ENCODE measurements around the gene AFAP1L2.

The AFAP1L2 gene

DNA sequence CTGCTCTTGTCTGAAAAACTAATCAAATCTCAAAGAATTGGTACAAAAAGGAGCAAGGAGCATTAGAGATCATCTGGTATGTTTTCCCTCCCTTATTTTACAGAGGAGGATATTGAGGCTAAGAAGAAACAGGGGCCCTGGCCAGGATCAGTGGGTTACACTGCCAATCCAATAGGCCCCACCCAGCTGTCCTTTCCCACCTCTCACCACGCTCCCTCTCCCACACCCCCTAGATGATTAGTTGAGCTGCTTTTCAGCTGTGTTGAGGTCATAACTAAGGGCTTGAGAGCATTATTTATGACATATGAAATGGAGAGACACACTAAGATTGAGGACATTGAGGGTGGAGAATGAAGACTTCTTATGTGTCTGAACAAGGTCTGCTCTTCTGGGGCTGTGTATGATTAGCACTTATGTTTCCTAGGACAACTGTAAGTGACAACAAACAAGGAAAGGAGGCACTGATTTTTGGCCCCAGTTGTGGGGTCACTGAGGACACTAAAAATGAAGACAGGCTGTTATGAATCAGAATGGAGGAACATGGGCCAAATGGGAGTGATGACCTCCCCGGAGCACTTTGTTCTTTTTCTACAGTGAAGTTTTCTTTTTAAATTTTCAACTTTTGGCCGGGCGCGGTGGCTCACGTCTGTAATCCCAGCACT, 138.8 kb downstream of the AFAP1L2 start:
- H3K4me2 ChIP-seq (ENCODE audit: low read length) = no peak overlapping the region
- no peaks in the 10 kb centered on the region for H3K36me3 ChIP-seq (ENCODE audit: control insufficient read depth, low read length)
- no peaks in the 10 kb centered on the region for H3K9me3 ChIP-seq (ENCODE audit: control insufficient read depth, insufficient read depth, low read length)
- no peaks in the 10 kb centered on the region for H3K4me1 ChIP-seq (ENCODE audit: control insufficient read depth, low read length)
- no peaks in the 10 kb centered on the region for H3K9me2 ChIP-seq (replicated peaks; ENCODE audit: control insufficient read depth, low read length)
- H3K79me2 ChIP-seq (ENCODE audit: control insufficient read depth, low read length) = no peaks in the 10 kb centered on the region
- H3K27ac ChIP-seq (ENCODE audit: low read depth, low read length) = no peak overlapping the region
- no peak overlapping the region for H3K4me3 ChIP-seq (ENCODE audit: low read length)
- H3F3A ChIP-seq (ENCODE audit: control insufficient read depth, insufficient read depth) = no peaks in the 10 kb centered on the region
- H3K27me3 ChIP-seq (ENCODE audit: control insufficient read depth, low read length) = no peaks in the 10 kb centered on the region
- no peaks in the 10 kb centered on the region for H4K20me1 ChIP-seq (ENCODE audit: control insufficient read depth, insufficient read depth, low read depth, low read length)
- TF ChIP-seq, protein P1, sequence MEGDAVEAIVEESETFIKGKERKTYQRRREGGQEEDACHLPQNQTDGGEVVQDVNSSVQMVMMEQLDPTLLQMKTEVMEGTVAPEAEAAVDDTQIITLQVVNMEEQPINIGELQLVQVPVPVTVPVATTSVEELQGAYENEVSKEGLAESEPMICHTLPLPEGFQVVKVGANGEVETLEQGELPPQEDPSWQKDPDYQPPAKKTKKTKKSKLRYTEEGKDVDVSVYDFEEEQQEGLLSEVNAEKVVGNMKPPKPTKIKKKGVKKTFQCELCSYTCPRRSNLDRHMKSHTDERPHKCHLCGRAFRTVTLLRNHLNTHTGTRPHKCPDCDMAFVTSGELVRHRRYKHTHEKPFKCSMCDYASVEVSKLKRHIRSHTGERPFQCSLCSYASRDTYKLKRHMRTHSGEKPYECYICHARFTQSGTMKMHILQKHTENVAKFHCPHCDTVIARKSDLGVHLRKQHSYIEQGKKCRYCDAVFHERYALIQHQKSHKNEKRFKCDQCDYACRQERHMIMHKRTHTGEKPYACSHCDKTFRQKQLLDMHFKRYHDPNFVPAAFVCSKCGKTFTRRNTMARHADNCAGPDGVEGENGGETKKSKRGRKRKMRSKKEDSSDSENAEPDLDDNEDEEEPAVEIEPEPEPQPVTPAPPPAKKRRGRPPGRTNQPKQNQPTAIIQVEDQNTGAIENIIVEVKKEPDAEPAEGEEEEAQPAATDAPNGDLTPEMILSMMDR (IDR thresholded peaks at IDR 0.05; ENCODE audit: low read depth, low read length, poor library complexity, severe bottlenecking) = no peak
- no peak for TF ChIP-seq EZH2phosphoT487 (IDR thresholded peaks at IDR 0.05; ENCODE audit: borderline replicate concordance, low read length)

DNA sequence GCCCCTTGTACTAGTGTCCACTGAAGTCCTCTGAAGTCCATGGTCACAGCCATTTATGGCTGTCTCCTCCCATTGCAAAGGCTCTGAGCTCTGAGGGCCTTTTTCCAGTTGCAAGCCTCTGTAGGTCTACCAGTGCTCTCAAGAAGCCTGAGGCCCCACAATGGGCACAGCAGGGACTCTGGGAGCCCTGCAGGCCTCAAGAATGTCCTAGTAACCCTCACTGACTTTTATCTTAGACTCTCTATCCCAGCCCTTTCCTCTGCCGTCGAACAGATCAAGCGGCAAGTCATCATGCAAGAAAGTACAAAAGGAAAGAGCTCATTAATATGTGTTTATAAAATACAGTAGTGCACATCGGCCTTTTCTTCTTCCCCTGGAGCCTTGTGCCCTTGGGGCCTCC, 141.8 kb downstream of the AFAP1L2 start:
- no peaks in the 10 kb centered on the region for H3K27me3 ChIP-seq (ENCODE audit: control insufficient read depth, low read length)
- no peaks in the 10 kb centered on the region for H3K9me3 ChIP-seq (ENCODE audit: control insufficient read depth, insufficient read depth, low read length)
- no peaks in the 10 kb centered on the region for H3F3A ChIP-seq (ENCODE audit: control insufficient read depth, insufficient read depth)
- no peak overlapping the region for H3K4me2 ChIP-seq (ENCODE audit: low read length)
- no peaks in the 10 kb centered on the region for H3K9me2 ChIP-seq (replicated peaks; ENCODE audit: control insufficient read depth, low read length)
- no peak overlapping the region for H3K27ac ChIP-seq (ENCODE audit: low read depth, low read length)
- H3K36me3 ChIP-seq (ENCODE audit: control insufficient read depth, low read length) = no peaks in the 10 kb centered on the region
- H3K79me2 ChIP-seq (ENCODE audit: control insufficient read depth, low read length) = no peaks in the 10 kb centered on the region
- H4K20me1 ChIP-seq (ENCODE audit: control insufficient read depth, insufficient read depth, low read depth, low read length) = no peaks in the 10 kb centered on the region
- no peaks in the 10 kb centered on the region for H3K4me1 ChIP-seq (ENCODE audit: control insufficient read depth, low read length)
- H3K4me3 ChIP-seq (ENCODE audit: low read length) = no peak overlapping the region
- TF ChIP-seq EZH2phosphoT487 (IDR thresholded peaks at IDR 0.05; ENCODE audit: borderline replicate concordance, low read length) = no peak
- TF ChIP-seq, protein P1 (IDR thresholded peaks at IDR 0.05; ENCODE audit: low read depth, low read length, poor library complexity, severe bottlenecking) = no peak

DNA sequence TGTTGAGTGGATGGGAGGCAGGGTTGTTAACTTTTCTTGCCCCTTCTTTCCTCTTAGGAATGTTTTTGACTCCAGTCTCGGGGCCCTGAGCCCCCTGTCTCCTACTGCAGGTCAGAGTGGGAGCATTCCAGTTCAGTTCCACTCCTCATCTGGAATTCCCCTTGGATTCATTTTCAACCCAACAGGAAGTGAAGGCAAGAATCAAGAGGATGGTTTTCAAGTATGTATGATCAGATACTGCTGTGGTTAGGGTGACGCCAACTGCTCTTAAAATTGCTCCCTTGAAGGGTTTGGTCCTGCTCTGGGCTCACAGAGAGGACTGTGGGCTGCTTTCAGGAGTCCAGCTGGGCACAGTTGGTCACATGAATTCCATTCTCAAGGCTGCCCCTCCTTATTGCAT, 143.2 kb downstream of the AFAP1L2 start:
- no peaks in the 10 kb centered on the region for H4K20me1 ChIP-seq (ENCODE audit: control insufficient read depth, insufficient read depth, low read depth, low read length)
- TF ChIP-seq, protein P1 (IDR thresholded peaks at IDR 0.05; ENCODE audit: low read depth, low read length, poor library complexity, severe bottlenecking) = no peak
- TF ChIP-seq EZH2phosphoT487 (IDR thresholded peaks at IDR 0.05; ENCODE audit: borderline replicate concordance, low read length) = no peak
- H3K9me3 ChIP-seq (ENCODE audit: control insufficient read depth, insufficient read depth, low read length) = no peaks in the 10 kb centered on the region
- H3K4me1 ChIP-seq (ENCODE audit: control insufficient read depth, low read length) = no peaks in the 10 kb centered on the region
- H3K4me2 ChIP-seq (ENCODE audit: low read length) = no peak overlapping the region
- no peaks in the 10 kb centered on the region for H3K9me2 ChIP-seq (replicated peaks; ENCODE audit: control insufficient read depth, low read length)
- no peak overlapping the region for H3K27ac ChIP-seq (ENCODE audit: low read depth, low read length)
- no peaks in the 10 kb centered on the region for H3F3A ChIP-seq (ENCODE audit: control insufficient read depth, insufficient read depth)
- H3K27me3 ChIP-seq (ENCODE audit: control insufficient read depth, low read length) = no peaks in the 10 kb centered on the region
- no peaks in the 10 kb centered on the region for H3K36me3 ChIP-seq (ENCODE audit: control insufficient read depth, low read length)
- no peak overlapping the region for H3K4me3 ChIP-seq (ENCODE audit: low read length)
- no peaks in the 10 kb centered on the region for H3K79me2 ChIP-seq (ENCODE audit: control insufficient read depth, low read length)
